ENCODE data around the gene ALK.

- TF ChIP-seq POLR2A (IDR thresholded peaks at IDR 0.05), result no peak
- TF ChIP-seq, protein P1, sequence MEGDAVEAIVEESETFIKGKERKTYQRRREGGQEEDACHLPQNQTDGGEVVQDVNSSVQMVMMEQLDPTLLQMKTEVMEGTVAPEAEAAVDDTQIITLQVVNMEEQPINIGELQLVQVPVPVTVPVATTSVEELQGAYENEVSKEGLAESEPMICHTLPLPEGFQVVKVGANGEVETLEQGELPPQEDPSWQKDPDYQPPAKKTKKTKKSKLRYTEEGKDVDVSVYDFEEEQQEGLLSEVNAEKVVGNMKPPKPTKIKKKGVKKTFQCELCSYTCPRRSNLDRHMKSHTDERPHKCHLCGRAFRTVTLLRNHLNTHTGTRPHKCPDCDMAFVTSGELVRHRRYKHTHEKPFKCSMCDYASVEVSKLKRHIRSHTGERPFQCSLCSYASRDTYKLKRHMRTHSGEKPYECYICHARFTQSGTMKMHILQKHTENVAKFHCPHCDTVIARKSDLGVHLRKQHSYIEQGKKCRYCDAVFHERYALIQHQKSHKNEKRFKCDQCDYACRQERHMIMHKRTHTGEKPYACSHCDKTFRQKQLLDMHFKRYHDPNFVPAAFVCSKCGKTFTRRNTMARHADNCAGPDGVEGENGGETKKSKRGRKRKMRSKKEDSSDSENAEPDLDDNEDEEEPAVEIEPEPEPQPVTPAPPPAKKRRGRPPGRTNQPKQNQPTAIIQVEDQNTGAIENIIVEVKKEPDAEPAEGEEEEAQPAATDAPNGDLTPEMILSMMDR (IDR thresholded peaks at IDR 0.05), result no peak
Measured at GRCh38 chr2:29662861-29663260, 258.5 kb downstream of the ALK start.

Data from thyroid gland (tissue), 4 donors.